IMR-90 (cell line): ENCODE results near the gene PYCR2. TPM values are rescaled to one million over a fixed set of nuclear protein-coding genes. Genes with fewer than 3 reads are reported as not detected.

Source experiments
- ATAC-seq: fragments of 200-7000 bp; cut with Tn5 transposase; 2 replicates; pipeline ENCODE4 v1.9.1; 2020; ENCODE audit warnings: low read depth, mild to moderate bottlenecking, moderate library complexity
- BruUV-seq: library from RNA; stranded (reverse); fragments of 400-500 nt; replicated peaks from 2 replicates; lab custom pipeline; 2021; lab: Mats Ljungman, UMichigan
- CTCF ChIA-PET: fragments of 300-600 bp; formaldehyde crosslinking; extraction: SDS; loops from one replicate; lab custom pipeline; 2021; ENCODE audit warnings: antibody characterized with exemption; lab: Yijun Ruan, JAX
- POLR2A ChIA-PET: fragments of 300-600 bp; sonication (Branson Sonifier 250); formaldehyde crosslinking; loops from one replicate; lab custom pipeline; 2022; ENCODE audit warnings: antibody characterized with exemption; ENCODE audit not compliant: unreplicated experiment; lab: Charles Lee
- DNase-seq: peaks from one replicate; pipeline ENCODE4 v3.0.0; 2013
- H2AFZ ChIP-seq: replicated peaks from 2 replicates; pipeline ENCODE3; 2013; ENCODE audit warnings: low read length, mild to moderate bottlenecking; ENCODE audit not compliant: poor library complexity
- H2AK5ac ChIP-seq: 2 replicates; pipeline ENCODE4 v1.6.1; 2013; ENCODE audit warnings: low read depth, low read length, inconsistent platforms
- H2AK9ac ChIP-seq: replicated peaks from 2 replicates; pipeline ENCODE3; 2013; ENCODE audit warnings: mild to moderate bottlenecking, low read depth, low read length, moderate library complexity; ENCODE audit not compliant: poor library complexity
- H2BK120ac ChIP-seq: 2 replicates; pipeline ENCODE4 v1.6.1; 2013; ENCODE audit warnings: low read depth, low read length, inconsistent platforms
- H2BK15ac ChIP-seq: 3 replicates; pipeline ENCODE4 v1.6.1; 2013; ENCODE audit warnings: low read depth, low read length, inconsistent platforms
- H2BK20ac ChIP-seq: 2 replicates; pipeline ENCODE4 v1.6.1; 2013; ENCODE audit warnings: low read depth, mild to moderate bottlenecking, inconsistent platforms, low read length, moderate library complexity
- H2BK5ac ChIP-seq: 2 replicates; pipeline ENCODE4 v1.6.1; 2013; ENCODE audit warnings: mild to moderate bottlenecking, low read depth, low read length, inconsistent platforms; ENCODE audit not compliant: poor library complexity, severe bottlenecking
- H3K14ac ChIP-seq: replicated peaks from 2 replicates; pipeline ENCODE4 v1.6.1; 2013; ENCODE audit warnings: low read depth, low read length, inconsistent platforms
- H3K18ac ChIP-seq: 2 replicates; pipeline ENCODE4 v1.6.1; 2013; ENCODE audit warnings: low read depth, low read length, control low read depth
- H3K23ac ChIP-seq: 2 replicates; pipeline ENCODE4 v1.6.1; 2013; ENCODE audit warnings: low read depth, low read length, inconsistent platforms
- H3K27ac ChIP-seq: 2 replicates; pipeline ENCODE4 v1.5.1; 2013; ENCODE audit warnings: mild to moderate bottlenecking, control low read depth, low read length; ENCODE audit not compliant: insufficient read depth
- H3K27me3 ChIP-seq: 2 replicates; pipeline ENCODE4 v1.6.1; 2013; ENCODE audit warnings: low read length; ENCODE audit not compliant: control insufficient read depth, insufficient read depth
- H3K36me3 ChIP-seq: 2 replicates; pipeline ENCODE4 v1.6.1; 2013; ENCODE audit warnings: low read length, mixed read lengths; ENCODE audit not compliant: control insufficient read depth, insufficient read depth
- H3K4ac ChIP-seq: 2 replicates; pipeline ENCODE4 v1.6.1; 2013; ENCODE audit warnings: low read depth, low read length, inconsistent platforms
- H3K4me1 ChIP-seq: 2 replicates; pipeline ENCODE4 v1.6.1; 2013; ENCODE audit warnings: low read length, mixed read lengths; ENCODE audit not compliant: control insufficient read depth, insufficient read depth
- H3K4me2 ChIP-seq: 2 replicates; pipeline ENCODE4 v1.6.1; 2013; ENCODE audit warnings: low read depth, mild to moderate bottlenecking, control low read depth, low read length, moderate library complexity
- H3K4me3 ChIP-seq: 2 replicates; pipeline ENCODE4 v1.5.1; 2013; ENCODE audit warnings: low read depth, mild to moderate bottlenecking, control low read depth, low read length, moderate library complexity; ENCODE audit not compliant: insufficient read depth
- H3K56ac ChIP-seq: 2 replicates; pipeline ENCODE4 v1.6.1; 2013; ENCODE audit warnings: low read length, inconsistent platforms; ENCODE audit not compliant: insufficient read depth; ENCODE audit errors: extremely low read depth
- H3K79me1 ChIP-seq, 2 experiments: 2 replicates each; pipeline ENCODE4 v1.6.1; 2013; ENCODE audit warnings: low read length in 2 of 2, inconsistent platforms in 1 of 2, low read depth in 1 of 2
- H3K9ac ChIP-seq: 2 replicates; pipeline ENCODE4 v1.6.1; 2013; ENCODE audit warnings: low read depth, low read length, control low read depth
- H3K9me1 ChIP-seq: 2 replicates; pipeline ENCODE4 v1.6.1; 2013; ENCODE audit warnings: low read length, inconsistent platforms; ENCODE audit not compliant: insufficient read depth
- H3K9me3 ChIP-seq: 2 replicates; pipeline ENCODE4 v1.6.1; 2013; ENCODE audit warnings: low read length; ENCODE audit not compliant: control insufficient read depth, insufficient read depth
- H4K20me1 ChIP-seq: 2 replicates; pipeline ENCODE4 v1.6.1; 2013; ENCODE audit warnings: low read length, inconsistent platforms; ENCODE audit not compliant: insufficient read depth
- H4K5ac ChIP-seq: 2 replicates; pipeline ENCODE4 v1.6.1; 2013; ENCODE audit warnings: mild to moderate bottlenecking, low read depth, low read length, control low read depth
- H4K8ac ChIP-seq, 2 experiments: 2 replicates each; pipeline ENCODE4 v1.6.1; 2013; ENCODE audit warnings: low read depth in 2 of 2, low read length in 2 of 2, control low read depth in 1 of 2, inconsistent platforms in 1 of 2
- H4K91ac ChIP-seq: 2 replicates; pipeline ENCODE4 v1.6.1; 2013; ENCODE audit warnings: low read depth, low read length, inconsistent platforms; ENCODE audit not compliant: insufficient read depth
- BHLHE40 ChIP-seq: fragments of 150-350 bp; IDR thresholded peaks from 2 replicates; pipeline ENCODE4 v1.6.1; 2016; ENCODE audit warnings: mild to moderate bottlenecking, low read depth, low read length
- CEBPB ChIP-seq: IDR thresholded peaks from 2 replicates; pipeline ENCODE4 v1.6.1; 2012; ENCODE audit warnings: low read depth, low read length, improper control_type of control experiment
- CHD1 ChIP-seq: IDR thresholded peaks from 2 replicates; pipeline ENCODE4 v1.6.1; 2012; ENCODE audit warnings: low read depth, low read length, improper control_type of control experiment
- CTCF ChIP-seq: conservative IDR thresholded peaks from 2 replicates; pipeline ENCODE4 v1.5.1; 2012; ENCODE audit warnings: mild to moderate bottlenecking, low read depth, low read length, improper control_type of control experiment
- ELK1 ChIP-seq: fragments of 150-350 bp; IDR thresholded peaks from 2 replicates; pipeline ENCODE4 v1.6.1; 2016; ENCODE audit warnings: low read depth, mild to moderate bottlenecking, low read length, moderate library complexity, borderline replicate concordance
- FOS ChIP-seq: fragments of 150-350 bp; IDR thresholded peaks from 2 replicates; pipeline ENCODE4 v1.6.1; 2016; ENCODE audit warnings: low read depth, low read length
- MAFK ChIP-seq: IDR thresholded peaks from 2 replicates; pipeline ENCODE4 v1.6.1; 2012; ENCODE audit warnings: low read depth, low read length, improper control_type of control experiment
- MAZ ChIP-seq: IDR thresholded peaks from 2 replicates; pipeline ENCODE4 v1.6.1; 2012; ENCODE audit warnings: low read depth, mild to moderate bottlenecking, low read length, improper control_type of control experiment, moderate library complexity, borderline replicate concordance
- MXI1 ChIP-seq: IDR thresholded peaks from 2 replicates; pipeline ENCODE4 v1.6.1; 2012; ENCODE audit warnings: low read depth, mild to moderate bottlenecking, low read length, moderate library complexity, borderline replicate concordance
- NFE2L2 ChIP-seq: fragments of 150-350 bp; IDR thresholded peaks from 2 replicates; pipeline ENCODE4 v1.6.1; 2016; ENCODE audit warnings: low read depth, mild to moderate bottlenecking, low read length
- POLR2A ChIP-seq: IDR thresholded peaks from 2 replicates; pipeline ENCODE4 v1.6.1; 2012; ENCODE audit warnings: mild to moderate bottlenecking, low read depth, low read length
- RAD21 ChIP-seq: IDR thresholded peaks from 2 replicates; pipeline ENCODE4 v1.6.1; 2012; ENCODE audit warnings: low read length, improper control_type of control experiment
- RCOR1 ChIP-seq: IDR thresholded peaks from 2 replicates; pipeline ENCODE4 v1.6.1; 2012; ENCODE audit warnings: mild to moderate bottlenecking, low read length, improper control_type of control experiment; ENCODE audit not compliant: insufficient replicate concordance
- RFX5 ChIP-seq: IDR thresholded peaks from 2 replicates; pipeline ENCODE4 v1.8.0; 2012; ENCODE audit warnings: low read depth, mild to moderate bottlenecking, low read length, moderate library complexity
- SMC3 ChIP-seq: fragments of 150-350 bp; IDR thresholded peaks from 2 replicates; pipeline ENCODE4 v1.6.1; 2016; ENCODE audit warnings: low read depth, mild to moderate bottlenecking, antibody characterized with exemption, low read length, moderate library complexity
- USF2 ChIP-seq: fragments of 150-350 bp; IDR thresholded peaks from 2 replicates; pipeline ENCODE4 v1.6.1; 2017; ENCODE audit warnings: mild to moderate bottlenecking, antibody characterized with exemption, low read length, low read depth
- WGBS, 2 experiments: methylation state at CpG; one replicate each; pipeline versions ENCODE4 v1.1.5 to v1.1.7; 2013; ENCODE audit warnings: missing lambda C conversion rate in 2 of 2; ENCODE audit not compliant: insufficient read length in 1 of 2; ENCODE audit errors: extremely low coverage in 2 of 2; 5-methylcytosine and 5-hydroxymethylcytosine counted together
- dilution Hi-C: fragments of 300-500 bp; cut with HindIII; formaldehyde crosslinking; loops from one replicate; pipeline ENCODE4 v1.14.3; 2018; ENCODE audit warnings: low sequenced_read_pairs; ENCODE audit not compliant: unreplicated experiment
- in situ Hi-C: fragments of 300-500 bp; cut with MboI; formaldehyde crosslinking; loops from 3 replicates; pipeline ENCODE4 v1.14.3; 2019; ENCODE audit warnings: low sequenced_read_pairs, inconsistent platforms, mixed read lengths
- intact Hi-C: fragments of 100-400 bp; cut with micrococcal nuclease; formaldehyde crosslinking; loops from 2 replicates; pipeline ENCODE4 v1.10.0; 2022
- polyA plus RNA-seq, 3 experiments: library from polyadenylated mRNA; depleted of rRNA; stranded (reverse); fragments of >200 nt; gene quantifications; 2 replicates each; pipeline ENCODE4 v1.2.3, GENCODE V29; 2012; ENCODE audit warnings: low replicate concordance in 1 of 3
- total RNA-seq: library from RNA; depleted of rRNA; stranded (reverse); fragments of >200 nt; gene quantifications from 2 replicates; pipeline ENCODE4 v1.2.3, GENCODE V29; 2012

PYCR2 gene
- total and polyA plus RNA-seq, 2 of the 4 experiments (the other 2 are of a cell fraction): 34.4 to 68.1 TPM

GRCh38 chr1:225896494-225896893 lies 27.6 kb downstream of the PYCR2 start:
- Histone ChIP-seq H3K14ac (no peak overlapping the region), H2BK20ac (no peak overlapping the region), H3K27me3 (no peaks in the 10 kb centered on the region), H3K9me3 (no peaks in the 10 kb centered on the region), H3K9me1 (peaks cover 3% of the 10 kb centered on the region; the same call in 1 of the 2 replicates), H4K91ac (no peak overlapping the region), H2BK120ac (no peak overlapping the region), H3K18ac (no peak overlapping the region), H3K56ac (no peak overlapping the region), H3K4me1 (peaks cover 4% of the 10 kb centered on the region), H4K5ac (no peak overlapping the region), H4K20me1 (no peaks in the 10 kb centered on the region), H3K4me3 (no peak overlapping the region), H2BK5ac (no peak overlapping the region), H2AK9ac (no peak overlapping the region), H3K27ac (no peak overlapping the region), H3K36me3 (no peaks in the 10 kb centered on the region), H3K4me2 (no peak overlapping the region), H2AK5ac (no peak overlapping the region), H4K8ac (no peak overlapping the region), H3K79me1 (no peaks in the 10 kb centered on the region), H3K4ac (no peak overlapping the region), H3K9ac (no peak overlapping the region), H3K23ac (no peak overlapping the region), H2BK15ac (no peak overlapping the region), H2AFZ (no peak overlapping the region)
- no peak for DNase-seq
- no peak for TF ChIP-seq CHD1
- TF ChIP-seq MAZ: no peak
- no peak for TF ChIP-seq MXI1
- no peak for TF ChIP-seq RFX5
- TF ChIP-seq NFE2L2: no peak
- no peak for TF ChIP-seq POLR2A
- TF ChIP-seq RCOR1: no peak
- no peak for TF ChIP-seq FOS
- no peak for TF ChIP-seq USF2
- TF ChIP-seq BHLHE40: no peak
- TF ChIP-seq CTCF: no peak
- TF ChIP-seq CEBPB: no peak
- TF ChIP-seq RAD21: no peak
- no peak for TF ChIP-seq ELK1
- TF ChIP-seq MAFK: no peak
- no peak for TF ChIP-seq SMC3
- POLR2A ChIA-PET: no interaction called here
- 0 out of 2 replicates have a peak, but pooled peaks have one; percentile 11 for ATAC-seq
- CTCF ChIA-PET: interaction anchor here (0.5 kb wide), 1 partner anchor 372 kb away, joined by 3 read pairs; no protein-coding TSS in a partner anchor
- in situ Hi-C loops (no loop called here), intact Hi-C loops (no loop called here), dilution Hi-C loops (no loop called here)
- no CpG with 5 or more reads among the region's 5 CpGs for WGBS, 2 experiments
- no TSS peak for BruUV-seq
